HG03457 (cell line): ENCODE data around the gene ATP4A.

ENCODE experiments used
- ATAC-seq: cut with Tn5 transposase; IDR thresholded peaks from one replicate; pipeline ENCODE4 v1.9.1; 2021; ENCODE audit warnings: moderate number of reproducible peaks; ENCODE audit not compliant: unreplicated experiment

The ATP4A gene

GRCh38 chr19:35566738-35567137 is 3.3 kb upstream of the ATP4A start:
- no peak for ATAC-seq

GRCh38 chr19:35565016-35565856 is 1.8 kb upstream of the ATP4A start:
- ATAC-seq, result no peak

- no peak for ATAC-seq
Measured at GRCh38 chr19:35562776-35563175, 682 bp downstream of the ATP4A start.

- no peak for ATAC-seq
Measured at GRCh38 chr19:35562336-35562735, 1.1 kb downstream of the ATP4A start.

- ATAC-seq, result no peak
Measured at GRCh38 chr19:35561436-35561835, 2.0 kb downstream of the ATP4A start.

GRCh38 chr19:35560677-35561076 is 2.8 kb downstream of the ATP4A start:
- ATAC-seq, result no peak

- ATAC-seq, result no peak
Measured at GRCh38 chr19:35560271-35560670, 3.2 kb downstream of the ATP4A start.

GRCh38 chr19:35559781-35560180 is 3.7 kb downstream of the ATP4A start:
- ATAC-seq, result no peak

- ATAC-seq, result no peak
Measured at GRCh38 chr19:35559281-35559659, 4.2 kb downstream of the ATP4A start.

GRCh38 chr19:35558400-35559280 is 4.8 kb downstream of the ATP4A start:
- ATAC-seq, result no peak

GRCh38 chr19:35557539-35558399 is 5.7 kb downstream of the ATP4A start:
- no peak for ATAC-seq

GRCh38 chr19:35556846-35557538 is 6.5 kb downstream of the ATP4A start:
- no peak for ATAC-seq

GRCh38 chr19:35556025-35556590 is 7.3 kb downstream of the ATP4A start:
- ATAC-seq, result no peak

GRCh38 chr19:35555301-35556005 is 8.0 kb downstream of the ATP4A start:
- ATAC-seq, result no peak

GRCh38 chr19:35554076-35554475 is 9.4 kb downstream of the ATP4A start:
- ATAC-seq, result no peak

GRCh38 chr19:35553385-35554000 is 10.0 kb downstream of the ATP4A start:
- no peak for ATAC-seq

- no peak for ATAC-seq
Measured at GRCh38 chr19:35552534-35553384, 10.7 kb downstream of the ATP4A start.
